Sigmoid colon (tissue), 7 donors: Measurements from ENCODE around the gene CRYBA1. TPM values are rescaled to one million over a fixed set of nuclear protein-coding genes. Genes with fewer than 3 reads are reported as not detected.

ENCODE experiments used
- DNase-seq: peaks from one replicate; pipeline ENCODE4 v3.0.0-alpha.2; 2019
- H3K27ac ChIP-seq, 4 donors: fragments of 200-600 bp; sonication (generic); one replicate each; pipeline ENCODE4 v1.5.1; 2016 to 2019; ENCODE audit warnings: mild to moderate bottlenecking in 1 of 4
- H3K27me3 ChIP-seq, 3 donors: fragments of 200-600 bp; sonication (generic); one replicate each; pipeline ENCODE4 v1.5.1; 2019; ENCODE audit warnings: mild to moderate bottlenecking in 1 of 3
- H3K36me3 ChIP-seq, 4 donors: fragments of 200-600 bp; sonication (generic); one replicate each; pipeline ENCODE4 v1.5.1; 2016 to 2019
- H3K4me1 ChIP-seq, 4 donors: fragments of 200-600 bp; sonication (generic); one replicate each; pipeline ENCODE4 v1.5.1; 2017 to 2019
- H3K4me3 ChIP-seq, 4 donors: fragments of 200-600 bp; sonication (generic); one replicate each; pipeline ENCODE4 v1.5.1; 2017 to 2019; ENCODE audit warnings: mild to moderate bottlenecking in 2 of 4, moderate library complexity in 1 of 4
- H3K9me3 ChIP-seq, 4 donors: fragments of 200-600 bp in 3 of 4; sonication (generic) in 3 of 4; one replicate each; pipeline versions ENCODE4 v1.5.1 to v1.6.1; 2013 to 2019
- EP300 ChIP-seq, 4 donors: sonication (generic); formaldehyde crosslinking; IDR thresholded peaks; one replicate each; pipeline ENCODE4 v1.6.1; 2017; ENCODE audit warnings: antibody characterized with exemption in 4 of 4
- POLR2A ChIP-seq, 2 donors: fragments of 450-650 bp; IDR thresholded peaks; one replicate each; pipeline ENCODE4 v1.6.1; 2016; ENCODE audit warnings: antibody characterized with exemption in 2 of 2, mild to moderate bottlenecking in 2 of 2, moderate library complexity in 2 of 2
- POLR2AphosphoS5 ChIP-seq, 4 donors: sonication (generic); formaldehyde crosslinking; IDR thresholded peaks; one replicate each; pipeline ENCODE4 v1.6.1; 2017; ENCODE audit warnings: antibody characterized with exemption in 4 of 4
- WGBS, 2 donors: extraction: QIAGEN DNeasy Blood & Tissue Kit; methylation state at CpG; one replicate each; pipeline ENCODE4 v1.1.7; 2013; 5-methylcytosine and 5-hydroxymethylcytosine counted together
- intact Hi-C: fragments of 100-400 bp; cut with DNase I; formaldehyde crosslinking; loops from one replicate; pipeline ENCODE4 v1.15.1; 2023
- polyA plus RNA-seq, 3 donors: library from polyadenylated mRNA; stranded (reverse); fragments of 200-250 nt; gene quantifications; one replicate each; pipeline ENCODE4 v1.2.3, GENCODE V29; 2013
- total RNA-seq, 4 donors: library from RNA; depleted of rRNA; stranded (reverse); fragments of >200 nt; gene quantifications; one replicate each; pipeline ENCODE4 v1.1.0, GENCODE V29; 2016
- TF ChIP-seq, protein P1 (sequence below), 4 experiments: fragments of 450-650 bp in 3 of 4; fragments of 200-600 bp in 1 of 4; IDR thresholded peaks; one replicate each; pipeline ENCODE4 v1.5.1; 2016 to 2019; ENCODE audit warnings: antibody characterized with exemption in 4 of 4, mild to moderate bottlenecking in 3 of 4, moderate library complexity in 2 of 4
- donor health status: healthy with polysubstance abuse.
- donor health status: Bipolar disorder and iron deficiency.
- donor health status: healthy.

Gene CRYBA1
- total and polyA plus RNA-seq, 7 donors = not detected

DNA sequence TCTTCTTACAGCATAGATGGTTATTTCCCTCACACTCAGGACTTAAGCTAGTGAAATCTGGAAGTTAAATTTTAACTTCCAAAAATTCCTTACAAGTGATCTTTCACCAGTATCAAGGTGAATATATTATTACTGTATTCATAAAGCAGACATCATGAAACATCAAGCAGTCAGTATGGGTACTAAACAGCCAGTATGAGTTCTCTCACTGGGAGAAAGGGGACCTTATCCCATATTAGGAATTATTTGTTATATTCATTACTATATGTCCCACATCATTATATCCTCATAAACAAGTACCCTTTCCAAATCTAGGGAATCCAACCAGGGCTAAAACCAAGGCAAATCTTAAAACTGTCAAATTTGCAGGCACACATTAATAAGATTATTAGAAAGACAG is 32.0 kb downstream of the CRYBA1 start:
- TF ChIP-seq EP300 (IDR thresholded peaks at IDR 0.05) = no peak
- TF ChIP-seq, protein P1, sequence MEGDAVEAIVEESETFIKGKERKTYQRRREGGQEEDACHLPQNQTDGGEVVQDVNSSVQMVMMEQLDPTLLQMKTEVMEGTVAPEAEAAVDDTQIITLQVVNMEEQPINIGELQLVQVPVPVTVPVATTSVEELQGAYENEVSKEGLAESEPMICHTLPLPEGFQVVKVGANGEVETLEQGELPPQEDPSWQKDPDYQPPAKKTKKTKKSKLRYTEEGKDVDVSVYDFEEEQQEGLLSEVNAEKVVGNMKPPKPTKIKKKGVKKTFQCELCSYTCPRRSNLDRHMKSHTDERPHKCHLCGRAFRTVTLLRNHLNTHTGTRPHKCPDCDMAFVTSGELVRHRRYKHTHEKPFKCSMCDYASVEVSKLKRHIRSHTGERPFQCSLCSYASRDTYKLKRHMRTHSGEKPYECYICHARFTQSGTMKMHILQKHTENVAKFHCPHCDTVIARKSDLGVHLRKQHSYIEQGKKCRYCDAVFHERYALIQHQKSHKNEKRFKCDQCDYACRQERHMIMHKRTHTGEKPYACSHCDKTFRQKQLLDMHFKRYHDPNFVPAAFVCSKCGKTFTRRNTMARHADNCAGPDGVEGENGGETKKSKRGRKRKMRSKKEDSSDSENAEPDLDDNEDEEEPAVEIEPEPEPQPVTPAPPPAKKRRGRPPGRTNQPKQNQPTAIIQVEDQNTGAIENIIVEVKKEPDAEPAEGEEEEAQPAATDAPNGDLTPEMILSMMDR (IDR thresholded peaks at IDR 0.05) = no peak
- TF ChIP-seq POLR2A (IDR thresholded peaks at IDR 0.05) = no peak
- Histone ChIP-seq H3K9me3 (no peaks in the 10 kb centered on the region), H3K27ac (no peak overlapping the region), H3K4me1 (peaks cover 0 to 72% (median 54%) of the 10 kb centered on the region in 4 donors), H3K27me3 (no peaks in the 10 kb centered on the region), H3K36me3 (peaks cover 0 to 45% (median 12%) of the 10 kb centered on the region in 4 donors), H3K4me3 (no peak overlapping the region)
- intact Hi-C loops = no loop called here
- DNase-seq = no peak

DNA sequence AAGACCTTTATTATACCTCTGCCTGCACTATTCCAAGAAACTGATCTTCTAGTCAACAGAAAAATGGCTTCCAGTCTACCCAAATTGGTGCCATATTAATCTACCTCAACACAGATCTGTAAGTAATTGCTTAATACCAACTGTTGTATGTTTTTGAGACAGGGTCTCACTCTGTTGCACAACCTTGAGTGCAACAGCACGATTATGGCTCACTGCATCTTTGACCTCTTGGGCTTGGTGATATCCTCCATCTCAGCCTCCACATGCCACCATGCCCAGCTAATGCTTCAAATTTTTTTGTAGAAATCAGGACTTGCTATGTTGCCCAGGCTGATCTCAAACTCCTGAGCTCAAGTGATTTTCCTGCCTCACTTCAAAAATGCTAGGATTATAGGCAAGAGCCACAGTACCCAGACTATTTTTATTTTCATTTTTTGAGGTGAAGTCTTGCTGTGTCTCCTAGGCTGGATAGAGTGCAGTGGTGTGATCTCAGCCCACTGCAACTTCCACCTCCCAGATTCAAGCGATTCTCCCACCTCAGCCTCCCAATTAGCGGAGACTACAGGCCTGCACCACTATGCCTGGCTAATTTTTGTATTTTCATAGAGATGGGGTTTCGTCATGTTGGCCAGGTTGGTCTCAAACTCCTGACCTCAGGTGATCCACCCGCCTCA is 32.9 kb downstream of the CRYBA1 start:
- no peaks in the 10 kb centered on the region for H3K27me3 ChIP-seq
- DNase-seq = no peak
- no peak overlapping the region for H3K4me3 ChIP-seq
- peaks cover 0 to 44% (median 15%) of the 10 kb centered on the region in 4 donors for H3K36me3 ChIP-seq
- TF ChIP-seq, protein P1 (IDR thresholded peaks at IDR 0.05) = no peak
- TF ChIP-seq EP300 (IDR thresholded peaks at IDR 0.05) (no peak), POLR2A (IDR thresholded peaks at IDR 0.05) (no peak), POLR2AphosphoS5 (IDR thresholded peaks at IDR 0.05) (no peak)
- H3K4me1 ChIP-seq = peaks cover 0 to 70% (median 57%) of the 10 kb centered on the region in 4 donors
- intact Hi-C loops = no loop called here
- H3K9me3 ChIP-seq = no peaks in the 10 kb centered on the region
- WGBS, 2 donors = 95% methylated on average over 5 of the region's 5 CpGs
- no peak overlapping the region for H3K27ac ChIP-seq

DNA sequence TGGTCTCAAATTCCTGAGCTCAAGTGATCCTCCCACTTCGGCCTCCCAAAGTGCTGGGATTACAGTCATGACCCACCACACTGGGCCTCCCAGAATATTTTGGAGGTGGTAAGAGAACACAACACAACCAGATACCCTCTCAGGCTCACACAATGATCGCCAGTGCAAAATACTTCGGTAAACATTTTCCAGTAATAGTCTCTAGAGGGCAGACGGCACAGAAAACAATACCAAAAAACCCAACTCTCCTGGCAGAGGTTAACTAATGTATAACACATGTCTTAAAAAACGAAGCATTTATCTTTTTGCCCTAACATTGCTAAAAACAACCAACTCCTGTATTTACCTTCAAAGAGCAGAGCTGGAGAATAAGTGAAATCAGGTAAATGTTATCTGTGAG is 36.8 kb downstream of the CRYBA1 start:
- peaks cover 0 to 65% (median 53%) of the 10 kb centered on the region in 4 donors for H3K4me1 ChIP-seq

DNA sequence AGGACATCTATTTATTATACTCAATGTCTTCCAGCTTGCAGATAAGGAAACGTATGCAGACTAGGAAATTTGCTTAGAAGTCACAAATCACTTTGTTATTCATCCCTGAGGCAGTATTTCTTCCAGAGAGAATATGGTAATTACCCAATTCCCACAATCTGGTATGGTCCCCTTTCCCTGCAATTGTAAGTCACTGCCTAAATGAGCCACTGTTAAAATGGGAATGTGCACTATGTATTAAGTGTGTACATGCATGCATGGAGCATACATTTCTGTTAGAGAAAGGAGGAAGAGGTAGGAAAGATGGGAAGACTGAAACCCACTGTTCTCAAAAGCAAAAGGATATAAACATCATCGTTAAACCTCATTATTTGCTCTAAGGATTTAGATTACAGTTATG is 37.3 kb downstream of the CRYBA1 start:
- Histone ChIP-seq H3K9me3 (no peaks in the 10 kb centered on the region), H3K4me1 (peaks cover 0 to 70% (median 55%) of the 10 kb centered on the region in 4 donors), H3K36me3 (peaks cover 0 to 59% (median 39%) of the 10 kb centered on the region in 4 donors), H3K27ac (no peak overlapping the region), H3K4me3 (no peak overlapping the region), H3K27me3 (no peaks in the 10 kb centered on the region)
- WGBS, 2 donors = 50 to 73% methylated on average over 2 of the region's 2 CpGs
- intact Hi-C loops = no loop called here
- TF ChIP-seq, protein P1 (IDR thresholded peaks at IDR 0.05) = no peak
- TF ChIP-seq EP300 (IDR thresholded peaks at IDR 0.05) = no peak
- no peak for TF ChIP-seq POLR2AphosphoS5 (IDR thresholded peaks at IDR 0.05)
- TF ChIP-seq POLR2A (IDR thresholded peaks at IDR 0.05) = no peak
- DNase-seq = no peak

More for the DNA sequence above, 36.8 kb downstream of the CRYBA1 start:
- Histone ChIP-seq H3K27me3 (no peaks in the 10 kb centered on the region), H3K36me3 (peaks cover 0 to 59% (median 39%) of the 10 kb centered on the region in 4 donors), H3K4me3 (no peak overlapping the region), H3K9me3 (no peaks in the 10 kb centered on the region), H3K27ac (no peak overlapping the region)
- intact Hi-C loops = no loop called here
- WGBS, 2 donors = 73 to 76% methylated on average over 5 of the region's 5 CpGs
- DNase-seq = no peak
- TF ChIP-seq, protein P1 (IDR thresholded peaks at IDR 0.05) = no peak
- TF ChIP-seq POLR2AphosphoS5 (IDR thresholded peaks at IDR 0.05) (no peak), POLR2A (IDR thresholded peaks at IDR 0.05) (no peak), EP300 (IDR thresholded peaks at IDR 0.05) (no peak)
